ENCODE measurements around the gene LSAMP.

Gene LSAMP

DNA sequence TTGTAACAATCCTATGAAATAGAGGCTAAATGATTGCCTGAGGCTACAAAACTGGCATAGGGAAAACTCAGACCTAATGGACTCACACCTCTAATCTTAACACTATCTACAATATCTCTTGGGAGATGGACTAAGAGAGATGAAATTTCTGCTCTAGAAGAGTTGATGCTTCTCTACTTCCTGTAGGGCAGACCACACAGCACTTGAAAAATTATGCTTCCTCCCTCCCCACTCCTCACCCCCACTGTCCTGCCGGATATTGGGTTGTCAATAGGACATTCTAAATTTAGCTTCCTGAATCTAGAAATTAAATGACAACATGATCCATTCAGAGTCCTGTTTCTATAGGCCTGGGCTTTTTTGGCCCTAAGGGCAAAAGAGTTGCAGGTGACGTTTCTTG is 526.4 kb downstream of the LSAMP start (continued):
- TF ChIP-seq, protein P1, sequence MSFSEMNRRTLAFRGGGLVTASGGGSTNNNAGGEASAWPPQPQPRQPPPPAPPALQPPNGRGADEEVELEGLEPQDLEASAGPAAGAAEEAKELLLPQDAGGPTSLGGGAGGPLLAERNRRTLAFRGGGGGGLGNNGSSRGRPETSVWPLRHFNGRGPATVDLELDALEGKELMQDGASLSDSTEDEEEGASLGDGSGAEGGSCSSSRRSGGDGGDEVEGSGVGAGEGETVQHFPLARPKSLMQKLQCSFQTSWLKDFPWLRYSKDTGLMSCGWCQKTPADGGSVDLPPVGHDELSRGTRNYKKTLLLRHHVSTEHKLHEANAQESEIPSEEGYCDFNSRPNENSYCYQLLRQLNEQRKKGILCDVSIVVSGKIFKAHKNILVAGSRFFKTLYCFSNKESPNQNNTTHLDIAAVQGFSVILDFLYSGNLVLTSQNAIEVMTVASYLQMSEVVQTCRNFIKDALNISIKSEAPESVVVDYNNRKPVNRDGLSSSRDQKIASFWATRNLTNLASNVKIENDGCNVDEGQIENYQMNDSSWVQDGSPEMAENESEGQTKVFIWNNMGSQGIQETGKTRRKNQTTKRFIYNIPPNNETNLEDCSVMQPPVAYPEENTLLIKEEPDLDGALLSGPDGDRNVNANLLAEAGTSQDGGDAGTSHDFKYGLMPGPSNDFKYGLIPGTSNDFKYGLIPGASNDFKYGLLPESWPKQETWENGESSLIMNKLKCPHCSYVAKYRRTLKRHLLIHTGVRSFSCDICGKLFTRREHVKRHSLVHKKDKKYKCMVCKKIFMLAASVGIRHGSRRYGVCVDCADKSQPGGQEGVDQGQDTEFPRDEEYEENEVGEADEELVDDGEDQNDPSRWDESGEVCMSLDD (tag by site-specific recombination; IDR thresholded peaks at IDR 0.05): no peak
- no peak for TF ChIP-seq ZNF530 (tag by site-specific recombination; IDR thresholded peaks at IDR 0.05; ENCODE audit: low read depth)
- no peak for TF ChIP-seq ZNF223 (tag by site-specific recombination; IDR thresholded peaks at IDR 0.05)
- TF ChIP-seq, protein P2, sequence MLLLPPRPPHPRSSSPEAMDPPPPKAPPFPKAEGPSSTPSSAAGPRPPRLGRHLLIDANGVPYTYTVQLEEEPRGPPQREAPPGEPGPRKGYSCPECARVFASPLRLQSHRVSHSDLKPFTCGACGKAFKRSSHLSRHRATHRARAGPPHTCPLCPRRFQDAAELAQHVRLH (tag by site-specific recombination; IDR thresholded peaks at IDR 0.05): no peak

DNA sequence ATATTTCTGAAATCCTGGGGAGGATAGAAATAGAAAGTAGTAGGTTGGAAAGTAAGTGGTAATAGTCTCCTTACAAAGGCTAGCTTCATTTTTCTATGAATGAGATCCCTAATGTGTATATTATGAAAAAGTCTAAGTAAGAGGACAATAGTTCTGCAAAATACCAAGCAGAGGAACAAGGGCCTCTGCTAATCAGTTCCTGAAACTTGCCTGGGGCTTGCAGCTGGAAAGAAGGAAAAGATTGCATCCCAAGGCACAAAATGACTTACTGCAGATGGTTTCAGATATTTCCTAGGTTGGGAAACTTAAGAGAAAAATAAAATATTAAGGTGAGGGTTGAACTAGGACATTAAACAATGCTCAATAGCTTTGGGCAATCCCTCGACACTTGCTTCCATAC is 528.4 kb downstream of the LSAMP start:
- Histone ChIP-seq H3K9me3 (ENCODE audit: control insufficient read depth, insufficient read depth, low read depth, low read length) (no peaks in the 10 kb centered on the region), H3K36me3 (ENCODE audit: control insufficient read depth in 2 of 2, insufficient read depth in 1 of 2, low read length in 2 of 2) (no peaks in the 10 kb centered on the region), H3K4me1 (ENCODE audit: control insufficient read depth, insufficient read depth, low read length) (no peaks in the 10 kb centered on the region), H3K4me3 (ENCODE audit: low read depth, low read length) (no peak overlapping the region), H3K27ac (ENCODE audit: extremely low read depth, low read depth, low read length) (no peak overlapping the region)
- ChIA-PET CTCF (interaction anchor here (0.6 kb wide), 2 partner anchors 14 to 73 kb away, joined by 3 read pairs; no protein-coding TSS in a partner anchor), POLR2A (no interaction called here)
- TF ChIP-seq, protein P3, sequence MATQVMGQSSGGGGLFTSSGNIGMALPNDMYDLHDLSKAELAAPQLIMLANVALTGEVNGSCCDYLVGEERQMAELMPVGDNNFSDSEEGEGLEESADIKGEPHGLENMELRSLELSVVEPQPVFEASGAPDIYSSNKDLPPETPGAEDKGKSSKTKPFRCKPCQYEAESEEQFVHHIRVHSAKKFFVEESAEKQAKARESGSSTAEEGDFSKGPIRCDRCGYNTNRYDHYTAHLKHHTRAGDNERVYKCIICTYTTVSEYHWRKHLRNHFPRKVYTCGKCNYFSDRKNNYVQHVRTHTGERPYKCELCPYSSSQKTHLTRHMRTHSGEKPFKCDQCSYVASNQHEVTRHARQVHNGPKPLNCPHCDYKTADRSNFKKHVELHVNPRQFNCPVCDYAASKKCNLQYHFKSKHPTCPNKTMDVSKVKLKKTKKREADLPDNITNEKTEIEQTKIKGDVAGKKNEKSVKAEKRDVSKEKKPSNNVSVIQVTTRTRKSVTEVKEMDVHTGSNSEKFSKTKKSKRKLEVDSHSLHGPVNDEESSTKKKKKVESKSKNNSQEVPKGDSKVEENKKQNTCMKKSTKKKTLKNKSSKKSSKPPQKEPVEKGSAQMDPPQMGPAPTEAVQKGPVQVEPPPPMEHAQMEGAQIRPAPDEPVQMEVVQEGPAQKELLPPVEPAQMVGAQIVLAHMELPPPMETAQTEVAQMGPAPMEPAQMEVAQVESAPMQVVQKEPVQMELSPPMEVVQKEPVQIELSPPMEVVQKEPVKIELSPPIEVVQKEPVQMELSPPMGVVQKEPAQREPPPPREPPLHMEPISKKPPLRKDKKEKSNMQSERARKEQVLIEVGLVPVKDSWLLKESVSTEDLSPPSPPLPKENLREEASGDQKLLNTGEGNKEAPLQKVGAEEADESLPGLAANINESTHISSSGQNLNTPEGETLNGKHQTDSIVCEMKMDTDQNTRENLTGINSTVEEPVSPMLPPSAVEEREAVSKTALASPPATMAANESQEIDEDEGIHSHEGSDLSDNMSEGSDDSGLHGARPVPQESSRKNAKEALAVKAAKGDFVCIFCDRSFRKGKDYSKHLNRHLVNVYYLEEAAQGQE (tag by site-specific recombination; IDR thresholded peaks at IDR 0.05): no peak
- TF ChIP-seq ZNF510 (tag by site-specific recombination; IDR thresholded peaks at IDR 0.05; ENCODE audit: insufficient replicate concordance) (no peak), ZFHX2 (tag by site-specific recombination; conservative IDR thresholded peaks at IDR 0.05) (no peak), SCRT1 (tag by site-specific recombination; IDR thresholded peaks at IDR 0.05; ENCODE audit: borderline replicate concordance) (no peak)

DNA sequence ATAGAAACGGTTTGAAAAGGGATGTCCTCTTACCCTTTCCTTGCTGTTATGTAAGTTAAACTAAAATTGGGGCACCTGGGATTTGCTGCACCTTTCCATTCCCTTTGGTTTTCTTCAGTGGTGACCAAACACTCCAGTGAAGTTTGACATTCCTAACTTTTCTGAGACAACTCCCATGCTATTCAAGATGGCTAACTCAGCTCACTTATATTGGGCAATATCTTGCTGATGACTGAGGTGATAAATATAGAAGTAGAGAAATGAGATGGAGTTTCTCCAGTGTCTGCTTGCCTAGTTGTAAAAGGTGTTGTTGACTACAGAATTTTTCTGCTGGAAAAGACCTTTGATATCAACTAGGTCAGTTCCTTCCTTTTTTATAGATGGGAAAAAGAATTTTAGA is 530.2 kb downstream of the LSAMP start:
- CTCF ChIA-PET: interaction anchor here (0.7 kb wide), 1 partner anchor 28 kb away, joined by 4 read pairs; no protein-coding TSS in a partner anchor
- POLR2A ChIA-PET: no interaction called here
- H3K27ac ChIP-seq (ENCODE audit: extremely low read depth, low read depth, low read length): no peak overlapping the region
- H3K4me1 ChIP-seq (ENCODE audit: control insufficient read depth, insufficient read depth, low read length): no peaks in the 10 kb centered on the region
- TF ChIP-seq ZNF529 (tag by site-specific recombination; IDR thresholded peaks at IDR 0.05; ENCODE audit: insufficient replicate concordance) (no peak), SP3 (tag by site-specific recombination; IDR thresholded peaks at IDR 0.05) (no peak), ZXDB (tag by site-specific recombination; IDR thresholded peaks at IDR 0.05) (no peak), KLF1 (tag by site-specific recombination; IDR thresholded peaks at IDR 0.05) (no peak), ZBTB17 (tag by site-specific recombination; IDR thresholded peaks at IDR 0.05) (no peak), ZNF621 (tag by site-specific recombination; IDR thresholded peaks at IDR 0.05) (no peak), ZNF501 (tag by site-specific recombination; IDR thresholded peaks at IDR 0.05) (no peak), ZNF274 (IDR thresholded peaks at IDR 0.05; ENCODE audit: low read length) (no peak), ZNF274 (tag by site-specific recombination; IDR thresholded peaks at IDR 0.05; ENCODE audit: borderline replicate concordance) (no peak), ZNF585B (tag by site-specific recombination; IDR thresholded peaks at IDR 0.05) (no peak), ZNF140 (tag by site-specific recombination; IDR thresholded peaks at IDR 0.05) (no peak)
- TF ChIP-seq, protein P4, sequence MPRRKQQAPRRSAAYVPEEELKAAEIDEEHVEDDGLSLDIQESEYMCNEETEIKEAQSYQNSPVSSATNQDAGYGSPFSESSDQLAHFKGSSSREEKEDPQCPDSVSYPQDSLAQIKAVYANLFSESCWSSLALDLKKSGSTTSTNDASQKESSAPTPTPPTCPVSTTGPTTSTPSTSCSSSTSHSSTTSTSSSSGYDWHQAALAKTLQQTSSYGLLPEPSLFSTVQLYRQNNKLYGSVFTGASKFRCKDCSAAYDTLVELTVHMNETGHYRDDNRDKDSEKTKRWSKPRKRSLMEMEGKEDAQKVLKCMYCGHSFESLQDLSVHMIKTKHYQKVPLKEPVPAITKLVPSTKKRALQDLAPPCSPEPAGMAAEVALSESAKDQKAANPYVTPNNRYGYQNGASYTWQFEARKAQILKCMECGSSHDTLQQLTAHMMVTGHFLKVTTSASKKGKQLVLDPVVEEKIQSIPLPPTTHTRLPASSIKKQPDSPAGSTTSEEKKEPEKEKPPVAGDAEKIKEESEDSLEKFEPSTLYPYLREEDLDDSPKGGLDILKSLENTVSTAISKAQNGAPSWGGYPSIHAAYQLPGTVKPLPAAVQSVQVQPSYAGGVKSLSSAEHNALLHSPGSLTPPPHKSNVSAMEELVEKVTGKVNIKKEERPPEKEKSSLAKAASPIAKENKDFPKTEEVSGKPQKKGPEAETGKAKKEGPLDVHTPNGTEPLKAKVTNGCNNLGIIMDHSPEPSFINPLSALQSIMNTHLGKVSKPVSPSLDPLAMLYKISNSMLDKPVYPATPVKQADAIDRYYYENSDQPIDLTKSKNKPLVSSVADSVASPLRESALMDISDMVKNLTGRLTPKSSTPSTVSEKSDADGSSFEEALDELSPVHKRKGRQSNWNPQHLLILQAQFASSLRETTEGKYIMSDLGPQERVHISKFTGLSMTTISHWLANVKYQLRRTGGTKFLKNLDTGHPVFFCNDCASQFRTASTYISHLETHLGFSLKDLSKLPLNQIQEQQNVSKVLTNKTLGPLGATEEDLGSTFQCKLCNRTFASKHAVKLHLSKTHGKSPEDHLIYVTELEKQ (tag by site-specific recombination; IDR thresholded peaks at IDR 0.05; ENCODE audit: borderline replicate concordance): no peak
- TF ChIP-seq, protein P5, sequence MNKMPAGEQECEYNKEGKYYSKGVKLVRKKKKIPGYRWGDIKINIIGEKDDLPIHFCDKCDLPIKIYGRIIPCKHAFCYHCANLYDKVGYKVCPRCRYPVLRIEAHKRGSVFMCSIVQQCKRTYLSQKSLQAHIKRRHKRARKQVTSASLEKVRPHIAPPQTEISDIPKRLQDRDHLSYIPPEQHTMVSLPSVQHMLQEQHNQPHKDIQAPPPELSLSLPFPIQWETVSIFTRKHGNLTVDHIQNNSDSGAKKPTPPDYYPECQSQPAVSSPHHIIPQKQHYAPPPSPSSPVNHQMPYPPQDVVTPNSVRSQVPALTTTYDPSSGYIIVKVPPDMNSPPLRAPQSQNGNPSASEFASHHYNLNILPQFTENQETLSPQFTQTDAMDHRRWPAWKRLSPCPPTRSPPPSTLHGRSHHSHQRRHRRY (tag by site-specific recombination; IDR thresholded peaks at IDR 0.05): no peak
- no peak overlapping the region for H3K4me3 ChIP-seq (ENCODE audit: low read depth, low read length)
- no peaks in the 10 kb centered on the region for H3K9me3 ChIP-seq (ENCODE audit: control insufficient read depth, insufficient read depth, low read depth, low read length)
- no peaks in the 10 kb centered on the region for H3K36me3 ChIP-seq (ENCODE audit: control insufficient read depth in 2 of 2, insufficient read depth in 1 of 2, low read length in 2 of 2)
